ENCODE measurements around the gene MYOCOS.

The MYOCOS gene

DNA sequence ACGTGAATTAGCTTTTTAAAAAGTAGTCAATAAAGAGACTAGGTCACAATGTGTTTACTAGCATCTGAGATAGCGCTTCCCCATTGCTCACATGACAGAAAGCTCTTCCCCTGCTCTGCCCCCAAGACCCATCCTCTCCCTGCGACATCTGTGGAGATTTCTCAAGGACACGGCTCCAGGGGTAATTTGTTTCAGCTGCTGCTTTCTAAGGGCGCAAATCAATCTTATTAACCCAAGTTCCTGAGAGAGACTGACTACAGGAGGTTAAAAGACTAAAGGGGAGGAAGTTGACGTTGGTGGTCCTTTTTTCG, at the start of gene MYOCOS:
Gene MYOCOS (plus strand): TSS at position 92 of the 311 bp plus-strand sequence. CDS start 1,641 bp downstream, outside the sequence.
- H3K4me3 ChIP-seq (ENCODE audit: control insufficient read depth, low read depth, low read length): no peak within 1 kb of the TSS
- no peak for TF ChIP-seq CTCF (conservative IDR thresholded peaks at IDR 0.05; ENCODE audit: control insufficient read depth, insufficient read depth, low read depth, low read length)
- no peak for DNase-seq (ENCODE audit: low read depth)

GRCh38 chr1:171576144-171576543, 45.9 kb upstream of the MYOCOS start:
- no peak for DNase-seq (ENCODE audit: low read depth)
- no peak overlapping the region for H3K4me3 ChIP-seq (ENCODE audit: control insufficient read depth, low read depth, low read length)
- TF ChIP-seq CTCF (conservative IDR thresholded peaks at IDR 0.05; ENCODE audit: control insufficient read depth, insufficient read depth, low read depth, low read length): no peak

- TF ChIP-seq CTCF (conservative IDR thresholded peaks at IDR 0.05; ENCODE audit: control insufficient read depth, insufficient read depth, low read depth, low read length): no peak
- H3K4me3 ChIP-seq (ENCODE audit: control insufficient read depth, low read depth, low read length): no peak overlapping the region
- DNase-seq (ENCODE audit: low read depth): no peak
Measured at GRCh38 chr1:171581226-171581625, 40.8 kb upstream of the MYOCOS start.

- TF ChIP-seq CTCF (conservative IDR thresholded peaks at IDR 0.05; ENCODE audit: control insufficient read depth, insufficient read depth, low read depth, low read length): no peak
- DNase-seq (ENCODE audit: low read depth): no peak
- no peak overlapping the region for H3K4me3 ChIP-seq (ENCODE audit: control insufficient read depth, low read depth, low read length)
Measured at GRCh38 chr1:171581766-171582165, 40.3 kb upstream of the MYOCOS start.

DNA sequence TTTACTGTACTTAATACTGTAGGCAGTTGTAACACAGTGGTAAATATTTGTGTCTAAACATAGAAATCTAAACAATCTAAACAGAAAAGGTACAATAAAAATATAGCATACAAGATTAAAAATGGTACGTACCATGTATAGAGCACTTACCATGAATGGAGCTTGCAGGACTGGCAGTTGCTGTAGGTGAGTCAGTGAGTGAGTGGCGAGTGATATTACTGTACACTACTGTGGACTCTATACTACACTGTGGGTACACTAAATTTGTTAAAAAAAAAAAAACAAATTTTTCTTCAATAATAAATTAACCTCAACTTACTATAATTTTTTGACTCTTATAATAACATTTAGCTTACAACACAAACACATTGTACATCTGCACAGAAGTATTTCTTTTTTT, 39.5 kb upstream of the MYOCOS start:
- no peak for TF ChIP-seq CTCF (conservative IDR thresholded peaks at IDR 0.05; ENCODE audit: control insufficient read depth, insufficient read depth, low read depth, low read length)
- DNase-seq (ENCODE audit: low read depth): no peak

DNA sequence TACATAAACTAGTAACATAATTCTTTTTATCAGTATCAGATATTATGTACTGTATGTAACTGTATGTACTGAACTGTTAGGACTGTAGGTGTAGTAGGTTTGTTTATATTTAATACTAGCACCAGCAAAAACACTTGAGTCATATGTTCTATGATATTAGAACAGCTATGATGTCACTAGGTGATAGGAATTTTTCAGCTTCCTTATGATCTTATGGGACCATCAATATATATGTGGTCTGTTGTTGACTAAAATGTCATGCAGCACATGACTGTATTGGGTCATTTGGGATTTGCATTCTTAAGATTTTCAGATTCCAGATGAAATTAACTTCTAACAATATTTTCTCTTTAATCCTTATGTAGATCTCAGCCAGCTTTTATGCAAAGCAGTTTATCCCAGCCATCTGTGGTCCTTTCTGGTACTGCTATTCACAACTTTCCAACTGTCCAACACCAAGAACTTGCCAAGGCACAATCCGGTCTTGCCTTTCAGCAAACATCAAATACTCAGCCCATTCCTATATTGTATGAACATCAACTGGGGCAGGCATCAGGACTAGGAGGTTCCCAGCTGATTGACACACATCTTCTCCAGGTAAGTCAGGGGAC, 38.3 kb upstream of the MYOCOS start:
- no peak overlapping the region for H3K4me3 ChIP-seq (ENCODE audit: control insufficient read depth, low read depth, low read length)
- peak; percentile 40 for DNase-seq (ENCODE audit: low read depth)
- TF ChIP-seq CTCF (conservative IDR thresholded peaks at IDR 0.05; ENCODE audit: control insufficient read depth, insufficient read depth, low read depth, low read length): no peak

More for the DNA sequence above, 39.5 kb upstream of the MYOCOS start:
- H3K4me3 ChIP-seq (ENCODE audit: control insufficient read depth, low read depth, low read length): no peak overlapping the region

DNA sequence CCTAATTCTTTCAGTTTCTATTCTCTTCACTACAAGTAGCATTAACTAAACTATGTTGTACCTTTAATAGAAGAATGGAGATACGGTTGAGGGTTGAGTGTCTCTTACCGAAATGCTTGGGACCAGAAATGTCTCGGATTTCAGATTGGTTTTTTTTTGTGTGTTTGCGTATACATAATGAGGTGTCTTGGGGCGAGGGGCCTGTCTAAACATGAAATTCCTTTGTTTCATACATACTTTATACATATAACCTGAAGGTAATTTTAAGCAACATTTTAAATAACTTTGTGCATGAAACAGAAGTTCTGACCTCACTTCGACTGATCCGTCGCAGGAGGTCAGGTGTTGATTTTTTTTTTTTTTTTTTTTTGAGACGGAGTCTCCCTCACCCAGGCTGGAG, 36.3 kb upstream of the MYOCOS start:
- no peak for TF ChIP-seq CTCF (conservative IDR thresholded peaks at IDR 0.05; ENCODE audit: control insufficient read depth, insufficient read depth, low read depth, low read length)
- H3K4me3 ChIP-seq (ENCODE audit: control insufficient read depth, low read depth, low read length): no peak overlapping the region
- no peak for DNase-seq (ENCODE audit: low read depth)

All from fibroblast of mammary gland (primary cell).